HepG2 (cell line): ENCODE data around the gene RANBP3. TPM values are rescaled to one million over a fixed set of nuclear protein-coding genes. Genes with fewer than 3 reads are reported as not detected.
A peak's percentile ranks its signal among the peaks of the same experiment; 100 is the strongest.

ENCODE experiments used
- BCL6 ChIP-seq: IDR thresholded peaks from 2 replicates; pipeline ENCODE4 v1.6.1; 2016; ENCODE audit warnings: missing genetic modification reagents, missing compliant biosample characterization
- ELF4 ChIP-seq: sonication (generic); formaldehyde crosslinking; IDR thresholded peaks from 2 replicates; pipeline ENCODE4 v1.5.0; 2020; ENCODE audit warnings: missing genetic modification reagents, mild to moderate bottlenecking, moderate library complexity, borderline replicate concordance
- FOSL2 ChIP-seq: sonication (generic); formaldehyde crosslinking; IDR thresholded peaks from 2 replicates; pipeline ENCODE4 v1.4.0; 2020; ENCODE audit warnings: missing genetic modification reagents
- SIX4 ChIP-seq: sonication (generic); formaldehyde crosslinking; IDR thresholded peaks from 2 replicates; pipeline ENCODE4 v1.4.0; 2020; ENCODE audit warnings: missing genetic modification reagents
- TAF15 ChIP-seq: fragments of 200-400 bp; formaldehyde crosslinking; IDR thresholded peaks from one replicate; pipeline ENCODE4 v1.6.1; 2018; ENCODE audit warnings: mild to moderate bottlenecking, low read depth, low read length; ENCODE audit not compliant: poor library complexity, severe bottlenecking
- TERF1 ChIP-seq: sonication (generic); formaldehyde crosslinking; IDR thresholded peaks from 2 replicates; pipeline ENCODE4 v1.8.0; 2022; ENCODE audit warnings: mild to moderate bottlenecking, missing genetic modification reagents, moderate library complexity
- THAP8 ChIP-seq: sonication (generic); formaldehyde crosslinking; IDR thresholded peaks from 2 replicates; pipeline ENCODE4 v1.5.1; 2020; ENCODE audit warnings: missing genetic modification reagents, mild to moderate bottlenecking, borderline replicate concordance
- U2AF1 ChIP-seq: fragments of 200-400 bp; formaldehyde crosslinking; optimal IDR thresholded peaks from 2 replicates; pipeline ENCODE3; 2017; ENCODE audit warnings: mild to moderate bottlenecking, low read depth, low read length
- ZBTB2 ChIP-seq: sonication (generic); formaldehyde crosslinking; IDR thresholded peaks from 2 replicates; pipeline ENCODE4 v1.8.0; 2022; ENCODE audit warnings: low read depth, missing genetic modification reagents
- ZFP37 ChIP-seq: sonication (generic); formaldehyde crosslinking; IDR thresholded peaks from 2 replicates; pipeline ENCODE4 v1.4.0; 2020; ENCODE audit warnings: missing genetic modification reagents, borderline replicate concordance
- ZNF382 ChIP-seq: sonication (generic); formaldehyde crosslinking; IDR thresholded peaks from 2 replicates; pipeline ENCODE4 v1.5.0; 2020; ENCODE audit warnings: missing genetic modification reagents, mild to moderate bottlenecking, borderline replicate concordance
- ZNF44 ChIP-seq: sonication (generic); formaldehyde crosslinking; IDR thresholded peaks from 2 replicates; pipeline ENCODE4 v1.5.1; 2020; ENCODE audit warnings: mild to moderate bottlenecking, missing genetic modification reagents
- ZNF446 ChIP-seq: sonication (generic); formaldehyde crosslinking; IDR thresholded peaks from 2 replicates; pipeline ENCODE4 v1.5.0; 2020; ENCODE audit warnings: mild to moderate bottlenecking, missing genetic modification reagents
- ZNF597 ChIP-seq: sonication (generic); formaldehyde crosslinking; IDR thresholded peaks from 2 replicates; pipeline ENCODE4 v1.5.0; 2020; ENCODE audit warnings: missing genetic modification reagents
- ZNF646 ChIP-seq: sonication (generic); formaldehyde crosslinking; IDR thresholded peaks from 2 replicates; pipeline ENCODE4 v1.9.0; 2021; ENCODE audit warnings: mild to moderate bottlenecking, missing genetic modification reagents
- ZNF746 ChIP-seq: sonication (generic); formaldehyde crosslinking; IDR thresholded peaks from 2 replicates; pipeline ENCODE4 v1.8.0; 2022; ENCODE audit warnings: mild to moderate bottlenecking, missing genetic modification reagents
- ZSCAN20 ChIP-seq: sonication (generic); formaldehyde crosslinking; IDR thresholded peaks from 2 replicates; pipeline ENCODE4 v1.4.0; 2020; ENCODE audit warnings: missing genetic modification reagents, mild to moderate bottlenecking, borderline replicate concordance
- polyA plus RNA-seq, 8 experiments: library from polyadenylated mRNA; depleted of rRNA in 3 of 8; stranded (reverse) in 7 of 8; unstranded in 1 of 8; fragments of >200 nt; fragmentation: Illumina TruSeq in 4 of 8; extraction: Trizol in 4 of 8; gene quantifications; 2 replicates each; pipeline versions ENCODE4 v1.2.1 to v1.2.3, GENCODE V29; 2011 to 2016; ENCODE audit warnings: low read depth in 4 of 8, missing spikeins in 1 of 8, mixed read lengths in 1 of 8; ENCODE audit not compliant: insufficient read depth in 1 of 8
- total RNA-seq, 5 experiments: library from RNA; depleted of rRNA; stranded (reverse); fragments of >200 nt; fragmentation: Illumina TruSeq; extraction: Trizol; gene quantifications; 2 replicates each; pipeline ENCODE4 v1.2.3, GENCODE V29; 2016; ENCODE audit warnings: low read depth in 1 of 5

Gene RANBP3
- total and polyA plus RNA-seq, 2 of the 13 experiments (the other 11 are each of a cell fraction or from before 2014, with no cell fraction given) = 39.5 to 149 TPM

GRCh38 chr19:5961969-5962945 is 15.7 kb downstream of the RANBP3 start (continued):
- peak; percentile 75 for TF ChIP-seq FOSL2 (CRISPR knock-in tag)
- TF ChIP-seq ZNF646 = peak; percentile 31; the same call in 1 of the 2 replicates
- no peak for TF ChIP-seq TAF15
- TF ChIP-seq ZBTB2 (CRISPR knock-in tag) = no peak
- peak; percentile 97 for TF ChIP-seq ZFP37 (CRISPR knock-in tag)
- TF ChIP-seq ZNF382 (CRISPR knock-in tag) = no peak
- no peak for TF ChIP-seq ZSCAN20 (CRISPR knock-in tag)
- no peak for TF ChIP-seq ZNF44 (CRISPR knock-in tag)
- TF ChIP-seq ELF4 (CRISPR knock-in tag) = peak; percentile 16; the same call in 1 of the 2 replicates
- TF ChIP-seq SIX4 (CRISPR knock-in tag) = 0 out of 2 replicates have a peak, but pooled peaks have one; percentile 58
- no peak for TF ChIP-seq THAP8 (CRISPR knock-in tag)
- TF ChIP-seq TERF1 (CRISPR knock-in tag) = no peak
- TF ChIP-seq ZNF446 (CRISPR knock-in tag) = no peak
- peak; percentile 89 for TF ChIP-seq ZNF746 (CRISPR knock-in tag)
- no peak for TF ChIP-seq ZNF597 (CRISPR knock-in tag)
- peak; percentile 63 for TF ChIP-seq BCL6 (CRISPR knock-in tag)
- TF ChIP-seq U2AF1 = peak; percentile 86
